AML-193 (cell line): Measurements from ENCODE around the gene CELF2.

ENCODE experiments used
- DNase-seq, 2 experiments: peaks; one replicate each; lab custom pipeline; 2025; lab: John Stamatoyannopoulos, UW

CELF2 gene

DNA sequence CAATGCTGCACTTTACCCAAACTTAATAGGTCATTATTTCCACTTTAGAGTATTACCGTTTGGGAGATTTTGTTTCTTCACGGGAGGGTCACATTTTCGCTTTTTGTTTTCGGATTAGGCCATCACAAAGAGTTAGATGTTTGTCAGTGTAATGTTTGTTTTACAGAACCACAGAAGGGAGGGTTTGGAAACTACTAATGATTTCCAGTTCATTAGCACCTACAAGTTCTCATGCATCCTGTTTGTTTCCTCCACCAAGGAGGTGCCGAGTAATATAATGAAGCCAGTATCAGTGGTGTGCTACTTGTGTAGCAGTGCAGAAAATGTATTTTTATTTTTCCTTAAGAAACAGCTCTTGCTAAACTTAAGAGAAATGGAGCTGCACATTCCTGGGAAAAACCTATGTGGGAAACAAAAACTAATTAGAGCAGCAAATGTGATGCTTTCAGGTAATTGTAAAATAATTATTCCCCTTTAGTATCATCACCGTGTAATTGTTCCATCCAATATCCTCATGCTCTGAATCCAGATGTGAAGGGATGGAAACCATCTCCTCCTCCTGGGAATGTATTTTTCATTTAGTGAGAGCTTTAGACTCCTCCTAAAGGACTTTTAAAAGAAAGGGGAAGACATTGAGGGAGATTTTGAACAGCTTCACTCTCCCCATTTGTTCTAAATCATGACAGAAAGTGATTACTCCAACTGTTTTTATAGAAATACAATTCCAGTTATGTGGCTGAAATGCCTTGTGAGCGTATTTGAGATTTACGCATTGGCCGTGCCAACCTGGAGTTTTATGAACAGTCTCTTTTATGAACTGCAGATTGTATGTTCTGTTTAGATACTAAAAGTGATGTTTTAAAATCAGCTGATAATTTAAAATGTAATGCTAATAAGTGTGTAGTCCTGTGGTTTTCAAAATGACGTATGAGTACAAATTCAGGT lies 5.6 kb downstream of the CELF2 start:
- no peak for DNase-seq

- no peak for DNase-seq
Observed at GRCh38 chr10:11024596-11024995, 6.9 kb downstream of the CELF2 start.

GRCh38 chr10:11025978-11026377 lies 8.3 kb downstream of the CELF2 start:
- no peak for DNase-seq

- DNase-seq: no peak
Observed at GRCh38 chr10:11026773-11027172, 9.1 kb downstream of the CELF2 start.

- DNase-seq: no peak
Observed at GRCh38 chr10:11034762-11035161, 17.1 kb downstream of the CELF2 start.

- DNase-seq: no peak
Observed at GRCh38 chr10:11035301-11035991, 17.8 kb downstream of the CELF2 start.

GRCh38 chr10:11036424-11037011 lies 18.8 kb downstream of the CELF2 start:
- no peak for DNase-seq

- DNase-seq: no peak
Observed at GRCh38 chr10:11037991-11038390, 20.3 kb downstream of the CELF2 start.

- no peak for DNase-seq
Observed at GRCh38 chr10:11042357-11042756, 24.7 kb downstream of the CELF2 start.

DNA sequence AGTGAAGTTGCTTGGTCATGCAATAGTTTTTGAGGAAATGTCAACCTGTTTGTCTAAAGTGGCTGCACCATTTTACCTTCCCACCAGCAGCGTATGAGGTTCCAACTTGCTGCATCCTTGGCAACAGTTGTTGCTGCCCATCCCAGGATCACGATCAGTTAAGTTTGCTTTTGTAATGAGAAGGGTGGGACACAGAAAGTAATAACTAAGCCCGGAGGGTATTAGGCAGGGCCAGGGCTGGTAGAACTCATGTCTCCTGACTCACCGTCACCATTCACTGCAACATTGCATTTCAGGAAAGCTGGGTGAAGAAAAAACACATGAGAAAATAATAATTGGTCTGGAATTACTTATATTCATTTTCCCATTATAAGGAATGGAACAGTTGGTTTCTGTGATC lies 25.4 kb downstream of the CELF2 start:
- no peak for DNase-seq

- DNase-seq: no peak
Observed at GRCh38 chr10:11043446-11044127, 25.9 kb downstream of the CELF2 start.

DNA sequence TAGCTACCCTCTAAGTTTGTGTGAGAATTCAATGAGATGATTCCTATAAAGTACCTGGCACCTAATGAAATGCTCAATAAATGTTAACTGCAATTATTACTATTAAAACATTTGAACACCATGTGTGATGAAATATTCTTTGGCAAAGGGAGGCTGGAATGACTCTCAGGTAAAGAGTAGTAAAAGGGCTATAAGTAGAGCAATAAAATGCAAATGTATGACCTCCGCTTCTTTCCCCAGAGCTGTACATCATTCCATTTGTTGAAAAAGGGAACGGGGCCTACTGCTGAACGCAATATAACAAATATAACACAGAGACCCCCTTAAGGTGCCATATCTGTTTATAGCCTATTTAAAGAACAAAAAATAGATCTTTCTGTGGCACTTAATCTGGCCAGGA lies 27.8 kb downstream of the CELF2 start:
- no peak for DNase-seq

DNA sequence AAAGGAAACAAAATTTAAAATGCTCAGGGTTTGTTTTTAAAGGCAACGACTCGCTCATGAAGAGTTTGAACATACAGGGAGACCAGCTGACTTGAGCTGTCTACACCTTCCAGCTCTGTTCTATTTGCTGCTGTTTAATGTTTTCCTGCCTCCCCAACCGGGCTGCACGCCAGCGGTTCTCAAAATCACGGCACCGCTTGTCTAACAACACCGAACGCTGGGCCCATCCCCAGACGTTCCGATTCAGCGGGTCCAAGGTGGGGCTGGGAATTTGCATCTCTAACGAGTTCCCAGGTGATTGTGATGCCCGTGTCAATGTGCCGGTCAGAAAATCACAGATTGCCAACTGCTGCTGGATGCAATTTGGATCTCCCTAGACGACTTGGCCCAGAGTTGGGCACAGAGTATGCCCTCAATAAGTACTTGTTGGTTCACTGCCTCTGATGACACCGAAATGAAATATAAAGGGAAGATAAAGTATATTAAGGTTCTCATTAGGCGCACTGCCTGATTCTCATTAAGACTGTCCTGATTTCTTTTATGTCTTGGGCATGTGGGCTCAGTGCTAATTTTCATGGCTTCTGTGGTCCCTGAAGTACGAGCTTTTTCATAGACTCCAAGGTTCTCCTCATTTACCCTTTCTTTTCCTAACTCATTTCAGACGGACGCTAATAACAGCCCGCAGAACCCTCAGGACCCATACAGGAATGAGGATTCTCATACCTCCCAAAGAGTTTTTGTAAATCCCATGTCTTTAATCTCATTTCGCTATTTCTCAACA lies 28.5 kb downstream of the CELF2 start:
- no peak for DNase-seq

DNA sequence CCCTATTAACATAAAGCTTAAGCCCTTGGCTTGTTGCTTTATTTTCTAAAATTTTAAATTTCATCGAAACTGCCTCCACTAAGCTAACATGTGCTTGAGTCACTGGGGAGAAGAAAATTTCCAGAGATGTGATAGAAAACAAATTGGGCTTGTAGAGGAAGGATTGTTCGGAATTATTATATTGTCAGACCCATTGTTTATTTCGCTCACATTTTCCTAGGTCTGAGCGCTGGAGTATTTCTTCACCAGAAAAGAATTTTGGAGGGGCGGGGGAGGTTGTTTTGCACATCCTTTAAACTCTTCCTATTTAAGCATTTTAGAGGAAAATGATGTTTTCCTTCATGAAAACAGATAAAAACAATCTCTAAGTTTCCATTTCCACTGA lies 29.1 kb downstream of the CELF2 start:
- DNase-seq: no peak

DNA sequence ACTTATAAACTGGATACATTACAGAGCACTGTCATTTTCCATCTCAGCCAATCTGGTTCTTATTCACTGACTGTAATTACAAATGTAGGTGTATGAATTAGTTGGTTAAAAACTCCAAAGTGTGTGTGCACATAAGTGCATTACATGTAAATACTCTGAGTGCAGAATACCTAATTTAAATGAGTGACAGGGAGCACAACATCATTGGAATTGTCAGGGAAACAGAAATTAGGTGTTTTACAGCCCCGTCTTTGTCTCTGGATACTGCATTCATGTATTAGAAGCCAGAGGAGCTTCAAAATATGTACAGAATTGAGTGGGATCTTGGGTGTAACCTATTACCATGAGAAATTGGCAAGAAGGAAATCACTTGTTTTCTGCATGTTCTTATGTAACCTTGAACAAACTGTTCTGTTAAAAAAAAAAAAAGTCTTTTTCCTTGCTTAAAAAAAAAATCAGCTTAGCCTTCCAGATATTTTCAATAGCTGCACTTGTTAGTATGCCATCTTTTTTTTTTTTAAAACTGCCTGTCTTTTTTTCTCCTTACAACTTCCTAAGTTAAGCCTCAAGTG lies 31.1 kb downstream of the CELF2 start:
- DNase-seq: no peak

GRCh38 chr10:11049806-11050205 lies 32.1 kb downstream of the CELF2 start:
- DNase-seq: no peak

GRCh38 chr10:11050301-11051287 lies 32.9 kb downstream of the CELF2 start:
- DNase-seq: no peak

DNA sequence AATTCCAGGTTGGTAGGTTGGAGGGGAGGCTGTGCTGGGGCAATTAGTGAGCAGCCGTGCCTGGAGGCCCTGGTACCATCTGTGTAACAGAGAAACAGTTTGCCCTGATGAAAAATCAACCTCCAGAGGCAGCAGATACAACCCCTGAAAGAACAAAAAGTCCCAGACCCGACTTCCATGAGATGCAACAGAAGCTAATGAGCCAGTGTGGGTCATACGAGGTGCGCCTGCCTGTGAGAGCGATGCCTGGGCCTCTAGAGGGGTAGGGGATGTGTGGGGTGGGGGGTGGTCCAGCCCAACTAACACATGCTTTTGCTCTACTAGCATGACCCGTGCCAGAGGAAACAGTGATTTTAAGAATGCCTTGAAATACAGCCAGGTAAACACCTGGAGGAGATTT lies 39.3 kb downstream of the CELF2 start:
- DNase-seq: no peak

- no peak for DNase-seq
Observed at GRCh38 chr10:11057448-11057847, 39.8 kb downstream of the CELF2 start.

DNA sequence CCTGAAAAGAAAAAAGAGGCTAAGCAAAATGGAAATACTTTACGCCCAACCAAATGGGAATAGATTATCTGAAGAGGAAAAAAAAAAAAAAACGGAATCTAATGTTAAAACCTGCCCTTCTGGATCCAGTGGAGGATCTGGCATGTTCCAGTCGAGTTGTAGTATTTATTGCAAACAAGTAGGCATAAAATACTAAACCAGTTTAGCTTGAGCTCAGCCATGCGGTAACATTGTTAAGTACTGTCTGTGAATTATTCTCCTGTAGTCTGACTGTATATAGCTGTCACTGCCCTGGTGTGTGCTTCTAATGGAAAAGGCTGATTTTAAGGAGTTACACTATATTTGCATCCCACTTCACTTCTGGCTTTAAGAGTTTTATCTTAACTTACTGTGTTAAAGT lies 40.3 kb downstream of the CELF2 start:
- no peak for DNase-seq
